ENCODE data around the gene WFDC5. TPM values are rescaled to one million over a fixed set of nuclear protein-coding genes. Genes with fewer than 3 reads are reported as not detected.

Gene WFDC5
- total and polyA plus RNA-seq, 2 experiments from 2014 or later: not detected

DNA sequence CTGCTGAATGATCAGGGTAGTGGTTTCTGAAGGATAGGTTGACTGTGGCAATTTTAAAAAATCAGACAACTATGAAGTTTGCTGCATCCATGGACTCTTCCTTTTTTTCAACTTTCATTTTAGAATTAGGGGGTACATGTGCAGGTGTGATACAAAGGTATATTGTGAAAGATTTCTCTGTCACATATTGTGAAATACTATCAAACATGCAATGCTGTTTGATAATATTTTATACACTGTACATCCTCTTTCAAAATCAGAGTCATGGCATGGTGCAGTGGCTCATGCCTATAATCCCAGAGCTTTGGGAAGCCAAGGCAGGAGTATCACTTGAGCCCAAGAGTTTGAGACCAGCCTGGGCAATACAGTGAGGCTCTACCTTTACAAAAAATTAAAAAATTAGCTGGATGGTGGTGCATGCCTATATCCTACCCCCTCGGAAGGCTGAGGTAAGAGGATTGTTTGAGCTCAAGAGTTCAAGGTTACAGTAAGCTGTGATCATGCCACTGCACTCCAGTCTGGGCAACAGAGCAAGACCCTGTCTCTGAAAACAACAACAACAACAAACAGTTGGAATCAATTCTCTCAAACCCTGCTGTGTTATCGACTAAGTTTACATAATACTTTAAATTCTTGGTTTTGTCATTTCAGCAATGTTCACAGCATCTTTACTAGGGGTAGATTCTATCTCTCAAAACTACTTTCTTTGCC lies 4.7 kb upstream of the WFDC5 start:
- DNase-seq (ENCODE audit: low spot score): no peak
- no peak overlapping the region for H3K4me3 Mint-ChIP-seq
- H3K27me3 Mint-ChIP-seq (ENCODE audit: insufficient read depth, low read depth, poor library complexity): peaks cover 2% of the 10 kb centered on the region
- peaks cover 3% of the 10 kb centered on the region; the same call in 1 of the 2 replicates for H3K4me1 ChIP-seq (ENCODE audit: insufficient read depth)
- no peak overlapping the region for H3K4me2 ChIP-seq
- no peaks in the 10 kb centered on the region for H3K9me2 ChIP-seq (ENCODE audit: insufficient read depth)
- no peaks in the 10 kb centered on the region for H4K20me1 ChIP-seq (replicated peaks; ENCODE audit: insufficient read depth)
- no peaks in the 10 kb centered on the region for H3K27me3 ChIP-seq (ENCODE audit: insufficient read depth)
- ATAC-seq: no peak
- no peaks in the 10 kb centered on the region for H3K9me3 Mint-ChIP-seq
- H3F3A ChIP-seq (replicated peaks; ENCODE audit: low read depth): no peaks in the 10 kb centered on the region
- H2AFZ ChIP-seq: no peak overlapping the region
- no peak overlapping the region for H3K27ac Mint-ChIP-seq
- no peaks in the 10 kb centered on the region for H3K36me3 Mint-ChIP-seq (ENCODE audit: low read depth)
- no peak for TF ChIP-seq JUNB (IDR thresholded peaks at IDR 0.05; ENCODE audit: unreplicated experiment)
- no peak for TF ChIP-seq CREB1 (CRISPR knock-in tag; IDR thresholded peaks at IDR 0.05; ENCODE audit: low read depth)
- TF ChIP-seq, protein P1, sequence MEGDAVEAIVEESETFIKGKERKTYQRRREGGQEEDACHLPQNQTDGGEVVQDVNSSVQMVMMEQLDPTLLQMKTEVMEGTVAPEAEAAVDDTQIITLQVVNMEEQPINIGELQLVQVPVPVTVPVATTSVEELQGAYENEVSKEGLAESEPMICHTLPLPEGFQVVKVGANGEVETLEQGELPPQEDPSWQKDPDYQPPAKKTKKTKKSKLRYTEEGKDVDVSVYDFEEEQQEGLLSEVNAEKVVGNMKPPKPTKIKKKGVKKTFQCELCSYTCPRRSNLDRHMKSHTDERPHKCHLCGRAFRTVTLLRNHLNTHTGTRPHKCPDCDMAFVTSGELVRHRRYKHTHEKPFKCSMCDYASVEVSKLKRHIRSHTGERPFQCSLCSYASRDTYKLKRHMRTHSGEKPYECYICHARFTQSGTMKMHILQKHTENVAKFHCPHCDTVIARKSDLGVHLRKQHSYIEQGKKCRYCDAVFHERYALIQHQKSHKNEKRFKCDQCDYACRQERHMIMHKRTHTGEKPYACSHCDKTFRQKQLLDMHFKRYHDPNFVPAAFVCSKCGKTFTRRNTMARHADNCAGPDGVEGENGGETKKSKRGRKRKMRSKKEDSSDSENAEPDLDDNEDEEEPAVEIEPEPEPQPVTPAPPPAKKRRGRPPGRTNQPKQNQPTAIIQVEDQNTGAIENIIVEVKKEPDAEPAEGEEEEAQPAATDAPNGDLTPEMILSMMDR (conservative IDR thresholded peaks at IDR 0.05; ENCODE audit: low read depth in 2 of 2): no peak
- no peak for TF ChIP-seq ZNF114 (CRISPR knock-in tag; IDR thresholded peaks at IDR 0.05)
- no peak for TF ChIP-seq POLR2AphosphoS5 (IDR thresholded peaks at IDR 0.05; ENCODE audit: low read depth)
- no peak for TF ChIP-seq ZNF331 (CRISPR knock-in tag; IDR thresholded peaks at IDR 0.05; ENCODE audit: low read depth)
- TF ChIP-seq, protein P2, sequence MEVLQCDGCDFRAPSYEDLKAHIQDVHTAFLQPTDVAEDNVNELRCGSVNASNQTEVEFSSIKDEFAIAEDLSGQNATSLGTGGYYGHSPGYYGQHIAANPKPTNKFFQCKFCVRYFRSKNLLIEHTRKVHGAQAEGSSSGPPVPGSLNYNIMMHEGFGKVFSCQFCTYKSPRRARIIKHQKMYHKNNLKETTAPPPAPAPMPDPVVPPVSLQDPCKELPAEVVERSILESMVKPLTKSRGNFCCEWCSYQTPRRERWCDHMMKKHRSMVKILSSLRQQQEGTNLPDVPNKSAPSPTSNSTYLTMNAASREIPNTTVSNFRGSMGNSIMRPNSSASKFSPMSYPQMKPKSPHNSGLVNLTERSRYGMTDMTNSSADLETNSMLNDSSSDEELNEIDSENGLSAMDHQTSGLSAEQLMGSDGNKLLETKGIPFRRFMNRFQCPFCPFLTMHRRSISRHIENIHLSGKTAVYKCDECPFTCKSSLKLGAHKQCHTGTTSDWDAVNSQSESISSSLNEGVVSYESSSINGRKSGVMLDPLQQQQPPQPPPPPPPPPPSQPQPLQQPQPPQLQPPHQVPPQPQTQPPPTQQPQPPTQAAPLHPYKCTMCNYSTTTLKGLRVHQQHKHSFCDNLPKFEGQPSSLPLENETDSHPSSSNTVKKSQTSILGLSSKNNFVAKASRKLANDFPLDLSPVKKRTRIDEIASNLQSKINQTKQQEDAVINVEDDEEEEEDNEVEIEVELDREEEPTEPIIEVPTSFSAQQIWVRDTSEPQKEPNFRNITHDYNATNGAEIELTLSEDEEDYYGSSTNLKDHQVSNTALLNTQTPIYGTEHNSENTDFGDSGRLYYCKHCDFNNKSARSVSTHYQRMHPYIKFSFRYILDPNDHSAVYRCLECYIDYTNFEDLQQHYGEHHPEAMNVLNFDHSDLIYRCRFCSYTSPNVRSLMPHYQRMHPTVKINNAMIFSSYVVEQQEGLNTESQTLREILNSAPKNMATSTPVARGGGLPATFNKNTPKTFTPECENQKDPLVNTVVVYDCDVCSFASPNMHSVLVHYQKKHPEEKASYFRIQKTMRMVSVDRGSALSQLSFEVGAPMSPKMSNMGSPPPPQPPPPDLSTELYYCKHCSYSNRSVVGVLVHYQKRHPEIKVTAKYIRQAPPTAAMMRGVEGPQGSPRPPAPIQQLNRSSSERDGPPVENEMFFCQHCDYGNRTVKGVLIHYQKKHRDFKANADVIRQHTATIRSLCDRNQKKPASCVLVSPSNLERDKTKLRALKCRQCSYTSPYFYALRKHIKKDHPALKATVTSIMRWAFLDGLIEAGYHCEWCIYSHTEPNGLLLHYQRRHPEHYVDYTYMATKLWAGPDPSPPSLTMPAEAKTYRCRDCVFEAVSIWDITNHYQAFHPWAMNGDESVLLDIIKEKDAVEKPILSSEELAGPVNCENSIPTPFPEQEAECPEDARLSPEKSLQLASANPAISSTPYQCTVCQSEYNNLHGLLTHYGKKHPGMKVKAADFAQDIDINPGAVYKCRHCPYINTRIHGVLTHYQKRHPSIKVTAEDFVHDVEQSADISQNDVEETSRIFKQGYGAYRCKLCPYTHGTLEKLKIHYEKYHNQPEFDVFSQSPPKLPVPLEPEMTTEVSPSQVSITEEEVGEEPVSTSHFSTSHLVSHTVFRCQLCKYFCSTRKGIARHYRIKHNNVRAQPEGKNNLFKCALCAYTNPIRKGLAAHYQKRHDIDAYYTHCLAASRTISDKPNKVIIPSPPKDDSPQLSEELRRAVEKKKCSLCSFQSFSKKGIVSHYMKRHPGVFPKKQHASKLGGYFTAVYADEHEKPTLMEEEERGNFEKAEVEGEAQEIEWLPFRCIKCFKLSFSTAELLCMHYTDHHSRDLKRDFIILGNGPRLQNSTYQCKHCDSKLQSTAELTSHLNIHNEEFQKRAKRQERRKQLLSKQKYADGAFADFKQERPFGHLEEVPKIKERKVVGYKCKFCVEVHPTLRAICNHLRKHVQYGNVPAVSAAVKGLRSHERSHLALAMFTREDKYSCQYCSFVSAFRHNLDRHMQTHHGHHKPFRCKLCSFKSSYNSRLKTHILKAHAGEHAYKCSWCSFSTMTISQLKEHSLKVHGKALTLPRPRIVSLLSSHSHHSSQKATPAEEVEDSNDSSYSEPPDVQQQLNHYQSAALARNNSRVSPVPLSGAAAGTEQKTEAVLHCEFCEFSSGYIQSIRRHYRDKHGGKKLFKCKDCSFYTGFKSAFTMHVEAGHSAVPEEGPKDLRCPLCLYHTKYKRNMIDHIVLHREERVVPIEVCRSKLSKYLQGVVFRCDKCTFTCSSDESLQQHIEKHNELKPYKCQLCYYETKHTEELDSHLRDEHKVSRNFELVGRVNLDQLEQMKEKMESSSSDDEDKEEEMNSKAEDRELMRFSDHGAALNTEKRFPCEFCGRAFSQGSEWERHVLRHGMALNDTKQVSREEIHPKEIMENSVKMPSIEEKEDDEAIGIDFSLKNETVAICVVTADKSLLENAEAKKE (CRISPR knock-in tag; IDR thresholded peaks at IDR 0.05): no peak
- no peak for TF ChIP-seq STAT1 (IDR thresholded peaks at IDR 0.05; ENCODE audit: unreplicated experiment)
- TF ChIP-seq NANOG (IDR thresholded peaks at IDR 0.05; ENCODE audit: borderline replicate concordance): no peak
- TF ChIP-seq, protein P3, sequence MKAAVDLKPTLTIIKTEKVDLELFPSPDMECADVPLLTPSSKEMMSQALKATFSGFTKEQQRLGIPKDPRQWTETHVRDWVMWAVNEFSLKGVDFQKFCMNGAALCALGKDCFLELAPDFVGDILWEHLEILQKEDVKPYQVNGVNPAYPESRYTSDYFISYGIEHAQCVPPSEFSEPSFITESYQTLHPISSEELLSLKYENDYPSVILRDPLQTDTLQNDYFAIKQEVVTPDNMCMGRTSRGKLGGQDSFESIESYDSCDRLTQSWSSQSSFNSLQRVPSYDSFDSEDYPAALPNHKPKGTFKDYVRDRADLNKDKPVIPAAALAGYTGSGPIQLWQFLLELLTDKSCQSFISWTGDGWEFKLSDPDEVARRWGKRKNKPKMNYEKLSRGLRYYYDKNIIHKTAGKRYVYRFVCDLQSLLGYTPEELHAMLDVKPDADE (IDR thresholded peaks at IDR 0.05): no peak
- TF ChIP-seq EZH2phosphoT487 (IDR thresholded peaks at IDR 0.05; ENCODE audit: unreplicated experiment): no peak
- TF ChIP-seq, protein P4, sequence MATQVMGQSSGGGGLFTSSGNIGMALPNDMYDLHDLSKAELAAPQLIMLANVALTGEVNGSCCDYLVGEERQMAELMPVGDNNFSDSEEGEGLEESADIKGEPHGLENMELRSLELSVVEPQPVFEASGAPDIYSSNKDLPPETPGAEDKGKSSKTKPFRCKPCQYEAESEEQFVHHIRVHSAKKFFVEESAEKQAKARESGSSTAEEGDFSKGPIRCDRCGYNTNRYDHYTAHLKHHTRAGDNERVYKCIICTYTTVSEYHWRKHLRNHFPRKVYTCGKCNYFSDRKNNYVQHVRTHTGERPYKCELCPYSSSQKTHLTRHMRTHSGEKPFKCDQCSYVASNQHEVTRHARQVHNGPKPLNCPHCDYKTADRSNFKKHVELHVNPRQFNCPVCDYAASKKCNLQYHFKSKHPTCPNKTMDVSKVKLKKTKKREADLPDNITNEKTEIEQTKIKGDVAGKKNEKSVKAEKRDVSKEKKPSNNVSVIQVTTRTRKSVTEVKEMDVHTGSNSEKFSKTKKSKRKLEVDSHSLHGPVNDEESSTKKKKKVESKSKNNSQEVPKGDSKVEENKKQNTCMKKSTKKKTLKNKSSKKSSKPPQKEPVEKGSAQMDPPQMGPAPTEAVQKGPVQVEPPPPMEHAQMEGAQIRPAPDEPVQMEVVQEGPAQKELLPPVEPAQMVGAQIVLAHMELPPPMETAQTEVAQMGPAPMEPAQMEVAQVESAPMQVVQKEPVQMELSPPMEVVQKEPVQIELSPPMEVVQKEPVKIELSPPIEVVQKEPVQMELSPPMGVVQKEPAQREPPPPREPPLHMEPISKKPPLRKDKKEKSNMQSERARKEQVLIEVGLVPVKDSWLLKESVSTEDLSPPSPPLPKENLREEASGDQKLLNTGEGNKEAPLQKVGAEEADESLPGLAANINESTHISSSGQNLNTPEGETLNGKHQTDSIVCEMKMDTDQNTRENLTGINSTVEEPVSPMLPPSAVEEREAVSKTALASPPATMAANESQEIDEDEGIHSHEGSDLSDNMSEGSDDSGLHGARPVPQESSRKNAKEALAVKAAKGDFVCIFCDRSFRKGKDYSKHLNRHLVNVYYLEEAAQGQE (IDR thresholded peaks at IDR 0.05; ENCODE audit: unreplicated experiment): no peak
- no peak for TF ChIP-seq EZH2 (IDR thresholded peaks at IDR 0.05; ENCODE audit: low read depth, unreplicated experiment)
- no peak overlapping the region for H3K4me3 ChIP-seq
- H3K27ac ChIP-seq (ENCODE audit: low read depth): no peak overlapping the region
- no peaks in the 10 kb centered on the region for H3K36me3 ChIP-seq (ENCODE audit: insufficient read depth)
- peaks cover 6% of the 10 kb centered on the region; the same call in 2 of the 3 replicates for H3K4me1 Mint-ChIP-seq
- no peaks in the 10 kb centered on the region for H3K79me2 ChIP-seq (replicated peaks; ENCODE audit: insufficient read depth)
